ENCODE data around the gene TEAD3.

- no peak for TF ChIP-seq EZH2 (optimal IDR thresholded peaks at IDR 0.05; ENCODE audit: low read depth, low read length)
- no peak for TF ChIP-seq CTCF (IDR thresholded peaks at IDR 0.05; ENCODE audit: low read length)
Measured at GRCh38 chr6:35508542-35508941, 11.7 kb upstream of the TEAD3 start.

All from MM.1S (cell line).